Lower lobe of right lung (tissue), 2 donors: Measurements from ENCODE around the gene ADGRB2. TPM values are rescaled to one million over a fixed set of nuclear protein-coding genes. Genes with fewer than 3 reads are reported as not detected.

ENCODE experiments used
- ATAC-seq, 2 donors: fragments of 200-7000 bp; cut with Tn5 transposase; one replicate each; pipeline ENCODE4 v1.9.1; 2020 to 2022; ENCODE audit warnings: mild to moderate bottlenecking in 2 of 2, moderate library complexity in 2 of 2
- DNase-seq: peaks from one replicate; pipeline ENCODE4 v3.0.0-alpha.2; 2020
- H3K27ac ChIP-seq: fragments of 200-600 bp; one replicate; pipeline ENCODE4 v1.8.0; 2022
- H3K27me3 ChIP-seq: fragments of 200-600 bp; one replicate; pipeline ENCODE4 v1.8.0; 2022; ENCODE audit warnings: low read depth
- H3K36me3 ChIP-seq: fragments of 200-600 bp; one replicate; pipeline ENCODE4 v1.8.0; 2022; ENCODE audit warnings: mild to moderate bottlenecking
- H3K4me1 ChIP-seq: fragments of 200-600 bp; one replicate; pipeline ENCODE4 v1.8.0; 2022
- H3K4me3 ChIP-seq: fragments of 200-600 bp; one replicate; pipeline ENCODE4 v1.8.0; 2022; ENCODE audit warnings: mild to moderate bottlenecking
- H3K9me3 ChIP-seq: fragments of 200-600 bp; one replicate; pipeline ENCODE4 v1.8.0; 2022
- intact Hi-C: fragments of 100-400 bp; cut with DNase I; formaldehyde crosslinking; loops from one replicate; pipeline ENCODE4 v1.11.0; 2022
- total RNA-seq: library from RNA; stranded (reverse); fragmentation: NEBNext Ultra II Directional; extraction: Animal tissue kit (Norgen Biotek cat#: 25700); gene quantifications from one replicate; pipeline ENCODE4 v1.2.1, GENCODE V29; 2021
- TF ChIP-seq, protein P1 (sequence below): fragments of 200-600 bp; IDR thresholded peaks from one replicate; pipeline ENCODE4 v1.8.0; 2022; ENCODE audit warnings: antibody characterized with exemption, mild to moderate bottlenecking
- donor health status: DM: no; HTN: yes; CAD: no; lungs with severe emphysema.

ADGRB2 gene
- total RNA-seq, 1 donor from 2014 or later = 1.1 TPM

DNA sequence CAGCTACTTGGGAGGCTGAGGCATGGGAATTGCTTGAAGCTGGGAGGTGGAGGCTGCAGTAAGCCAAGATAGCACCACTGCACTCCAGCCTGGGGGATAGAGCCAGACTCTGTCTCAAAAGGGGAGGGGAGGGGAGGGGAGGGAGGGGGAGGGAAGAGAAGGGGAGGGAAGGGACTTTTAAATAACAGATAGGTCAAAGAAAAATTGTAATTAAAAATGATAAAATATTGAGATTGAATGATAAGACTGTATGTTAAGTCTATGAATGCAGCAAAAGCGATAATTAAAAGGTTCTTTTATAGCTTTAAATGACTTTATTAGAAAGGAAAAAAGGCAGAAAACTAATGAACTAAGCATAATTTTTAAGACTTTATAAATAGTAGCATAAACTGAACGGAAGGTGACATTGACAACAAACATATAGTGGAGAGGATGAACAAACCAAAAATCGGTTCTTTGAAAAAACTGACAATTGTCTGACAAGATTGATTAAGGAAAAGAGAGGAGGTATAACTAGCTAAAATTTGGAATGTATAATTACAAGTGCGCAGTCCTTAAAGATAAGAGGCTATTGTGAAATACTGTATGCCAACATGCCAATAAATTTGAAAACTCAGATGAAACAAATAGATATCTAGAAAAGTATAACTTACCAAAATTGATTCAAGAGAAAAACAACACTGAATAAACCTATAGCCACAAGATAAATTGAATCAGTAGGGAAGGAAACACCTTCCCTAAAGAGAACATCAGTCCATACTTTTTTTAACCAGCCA is 43.3 kb upstream of the ADGRB2 start:
- intact Hi-C loops = no loop called here
- no peak for ATAC-seq
- TF ChIP-seq, protein P1, sequence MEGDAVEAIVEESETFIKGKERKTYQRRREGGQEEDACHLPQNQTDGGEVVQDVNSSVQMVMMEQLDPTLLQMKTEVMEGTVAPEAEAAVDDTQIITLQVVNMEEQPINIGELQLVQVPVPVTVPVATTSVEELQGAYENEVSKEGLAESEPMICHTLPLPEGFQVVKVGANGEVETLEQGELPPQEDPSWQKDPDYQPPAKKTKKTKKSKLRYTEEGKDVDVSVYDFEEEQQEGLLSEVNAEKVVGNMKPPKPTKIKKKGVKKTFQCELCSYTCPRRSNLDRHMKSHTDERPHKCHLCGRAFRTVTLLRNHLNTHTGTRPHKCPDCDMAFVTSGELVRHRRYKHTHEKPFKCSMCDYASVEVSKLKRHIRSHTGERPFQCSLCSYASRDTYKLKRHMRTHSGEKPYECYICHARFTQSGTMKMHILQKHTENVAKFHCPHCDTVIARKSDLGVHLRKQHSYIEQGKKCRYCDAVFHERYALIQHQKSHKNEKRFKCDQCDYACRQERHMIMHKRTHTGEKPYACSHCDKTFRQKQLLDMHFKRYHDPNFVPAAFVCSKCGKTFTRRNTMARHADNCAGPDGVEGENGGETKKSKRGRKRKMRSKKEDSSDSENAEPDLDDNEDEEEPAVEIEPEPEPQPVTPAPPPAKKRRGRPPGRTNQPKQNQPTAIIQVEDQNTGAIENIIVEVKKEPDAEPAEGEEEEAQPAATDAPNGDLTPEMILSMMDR = no peak

DNA sequence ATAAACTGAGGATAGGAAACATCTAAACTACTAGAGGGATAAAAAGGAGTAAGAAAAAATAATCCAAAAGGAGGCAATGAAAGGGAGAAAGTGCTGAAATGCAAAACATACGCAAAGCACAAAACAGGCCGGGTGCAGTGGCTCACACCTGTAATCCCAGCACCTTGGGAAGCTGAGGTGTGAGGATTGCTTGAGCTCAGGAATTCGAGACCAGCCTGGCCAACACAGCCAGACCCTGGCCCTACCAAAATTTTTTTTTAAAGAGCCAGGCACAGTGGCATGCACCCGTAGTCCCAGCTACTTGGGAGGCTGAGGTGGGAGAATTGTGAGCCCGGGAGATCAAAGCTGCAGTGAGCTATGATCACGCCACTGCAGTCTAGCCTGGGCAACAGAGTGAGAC is 41.2 kb upstream of the ADGRB2 start:
- Histone ChIP-seq H3K36me3 (no peaks in the 10 kb centered on the region), H3K4me1 (no peaks in the 10 kb centered on the region), H3K27ac (no peak overlapping the region), H3K27me3 (no peaks in the 10 kb centered on the region), H3K4me3 (no peak overlapping the region), H3K9me3 (no peaks in the 10 kb centered on the region)
- DNase-seq (no peak), ATAC-seq (no peak)
- TF ChIP-seq, protein P1 = no peak
- intact Hi-C loops = no loop called here

More for the DNA sequence above, 43.3 kb upstream of the ADGRB2 start:
- Histone ChIP-seq H3K9me3 (no peaks in the 10 kb centered on the region), H3K27me3 (no peaks in the 10 kb centered on the region), H3K27ac (no peak overlapping the region), H3K4me1 (no peaks in the 10 kb centered on the region), H3K36me3 (no peaks in the 10 kb centered on the region), H3K4me3 (no peak overlapping the region)
- no peak for DNase-seq

DNA sequence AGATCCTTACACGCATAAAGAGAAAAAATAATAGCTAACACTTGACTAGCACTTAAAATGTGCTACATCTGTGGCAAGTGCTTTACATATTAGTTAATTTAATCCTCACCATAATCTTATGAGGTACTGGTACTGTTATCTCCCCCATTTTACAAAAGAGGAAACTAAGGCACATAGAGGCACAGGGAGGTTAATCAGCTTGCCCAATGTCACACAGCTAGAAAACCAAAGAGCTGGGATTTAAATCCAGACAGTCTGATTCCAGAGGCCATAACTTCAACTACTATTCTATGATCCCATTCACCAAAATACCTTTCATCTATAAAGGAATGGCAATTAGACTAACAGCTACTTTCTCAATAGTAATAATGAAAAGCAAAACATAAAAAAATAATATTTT is 40.0 kb upstream of the ADGRB2 start:
- Histone ChIP-seq H3K36me3 (no peaks in the 10 kb centered on the region), H3K27me3 (no peaks in the 10 kb centered on the region), H3K4me3 (no peak overlapping the region), H3K9me3 (no peaks in the 10 kb centered on the region), H3K27ac (no peak overlapping the region), H3K4me1 (no peaks in the 10 kb centered on the region)
- TF ChIP-seq, protein P1 = no peak
- no peak for ATAC-seq
- no peak for DNase-seq
- intact Hi-C loops = no loop called here

DNA sequence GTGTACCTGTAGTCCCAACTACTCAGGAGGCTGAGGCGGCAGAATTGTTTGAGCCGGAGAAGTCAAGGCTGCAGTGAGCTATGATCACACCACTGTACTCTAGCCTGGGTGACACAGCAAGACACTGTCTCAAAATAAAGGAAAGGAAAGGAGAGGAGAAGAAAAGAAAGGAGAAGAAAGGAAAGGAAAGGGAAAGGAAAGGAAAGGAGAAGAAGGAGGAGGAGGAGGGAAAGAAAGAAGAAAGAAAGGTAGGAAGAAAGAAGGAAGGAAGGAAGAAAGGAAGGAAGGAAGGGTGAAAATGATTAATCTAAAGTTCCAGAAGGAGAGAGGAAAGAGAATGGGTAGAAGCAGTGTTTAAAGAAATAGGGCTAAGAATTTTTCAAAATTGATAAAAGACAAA is 39.5 kb upstream of the ADGRB2 start:
- no peaks in the 10 kb centered on the region for H3K9me3 ChIP-seq
- intact Hi-C loops = no loop called here
- no peak overlapping the region for H3K4me3 ChIP-seq
- DNase-seq = no peak
- H3K36me3 ChIP-seq = no peaks in the 10 kb centered on the region
- no peak overlapping the region for H3K27ac ChIP-seq
- H3K27me3 ChIP-seq = no peaks in the 10 kb centered on the region
- TF ChIP-seq, protein P1 = no peak
- no peak for ATAC-seq
- no peaks in the 10 kb centered on the region for H3K4me1 ChIP-seq

DNA sequence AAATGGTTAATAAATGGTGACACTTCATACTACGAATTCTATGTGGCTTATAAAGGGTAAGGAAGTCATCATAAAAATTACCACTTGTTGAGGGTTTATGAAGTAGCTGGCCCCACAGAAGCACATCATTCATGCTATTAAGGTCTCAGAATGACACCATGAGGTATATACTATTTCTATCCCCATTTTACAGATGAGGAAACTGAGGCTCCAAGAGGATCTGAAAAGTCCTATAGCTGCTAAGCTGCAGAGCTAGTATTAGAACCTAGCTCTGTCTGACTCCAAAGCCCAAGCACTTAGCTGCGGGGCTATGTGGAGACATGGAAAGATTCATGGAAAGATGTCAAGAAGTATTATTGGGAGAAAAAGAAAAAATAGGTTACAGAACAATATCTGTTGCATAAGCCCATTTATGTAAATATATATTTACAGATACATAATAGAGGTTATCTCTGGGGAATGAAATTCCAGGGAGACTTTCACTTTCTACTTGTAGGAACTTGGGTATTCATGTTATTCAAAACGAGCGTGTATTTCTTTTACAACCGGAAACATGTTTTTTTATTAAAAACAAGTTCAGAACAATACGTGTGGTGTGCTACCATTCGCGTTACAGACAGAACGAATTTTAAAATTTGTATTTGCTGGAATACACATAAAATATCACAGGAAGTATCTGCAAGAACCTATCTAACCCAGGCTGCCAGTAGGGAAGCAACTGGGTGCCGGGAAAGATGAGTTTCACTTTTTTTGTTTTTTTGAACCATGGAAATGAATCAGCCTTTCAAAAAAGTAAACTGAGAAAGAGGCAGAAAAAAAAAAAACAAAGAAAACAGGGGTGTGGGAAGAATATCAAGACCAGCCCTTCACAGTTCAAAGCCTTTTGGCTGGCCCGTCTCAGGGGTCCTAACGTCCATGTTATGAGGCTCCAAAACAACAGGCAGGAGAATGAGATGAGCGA is 38.3 kb upstream of the ADGRB2 start:
- Histone ChIP-seq H3K4me3 (peak overlapping the region; percentile 41), H3K4me1 (no peaks in the 10 kb centered on the region), H3K36me3 (no peaks in the 10 kb centered on the region), H3K27ac (peak overlapping the region; percentile 31), H3K9me3 (no peaks in the 10 kb centered on the region), H3K27me3 (peaks cover 3% of the 10 kb centered on the region)
- ATAC-seq (no peak), DNase-seq (no peak)
- intact Hi-C loops = no loop called here
- TF ChIP-seq, protein P1 = no peak
